ENCODE results near the gene TNIK.
A peak's percentile ranks its signal among the peaks of the same experiment; 100 is the strongest.

The TNIK gene

GRCh38 chr3:171446801-171447578 is 13.2 kb downstream of the TNIK start:
- DNase-seq (ENCODE audit: low read depth): no peak
- TF ChIP-seq CTCF (conservative IDR thresholded peaks at IDR 0.05; ENCODE audit: low read depth, low read length): no peak
- no peak overlapping the region for H3K4me3 ChIP-seq (ENCODE audit: low read depth, low read length)

GRCh38 chr3:171446301-171446700 is 13.9 kb downstream of the TNIK start:
- H3K4me3 ChIP-seq (ENCODE audit: low read depth, low read length): no peak overlapping the region
- DNase-seq (ENCODE audit: low read depth): no peak
- no peak for TF ChIP-seq CTCF (conservative IDR thresholded peaks at IDR 0.05; ENCODE audit: low read depth, low read length)

- TF ChIP-seq CTCF (conservative IDR thresholded peaks at IDR 0.05; ENCODE audit: low read depth, low read length): no peak
- no peak for DNase-seq (ENCODE audit: low read depth)
- no peak overlapping the region for H3K4me3 ChIP-seq (ENCODE audit: low read depth, low read length)
Measured at GRCh38 chr3:171445620-171446204, 14.5 kb downstream of the TNIK start.

- no peak overlapping the region for H3K4me3 ChIP-seq (ENCODE audit: low read depth, low read length)
- no peak for TF ChIP-seq CTCF (conservative IDR thresholded peaks at IDR 0.05; ENCODE audit: low read depth, low read length)
- no peak for DNase-seq (ENCODE audit: low read depth)
Measured at GRCh38 chr3:171444001-171444690, 16.1 kb downstream of the TNIK start.

- no peak for TF ChIP-seq CTCF (conservative IDR thresholded peaks at IDR 0.05; ENCODE audit: low read depth, low read length)
- DNase-seq (ENCODE audit: low read depth): peak; percentile 43
- H3K4me3 ChIP-seq (ENCODE audit: low read depth, low read length): no peak overlapping the region
Measured at GRCh38 chr3:171443211-171443957, 16.8 kb downstream of the TNIK start.

GRCh38 chr3:171442184-171442583 is 18.0 kb downstream of the TNIK start:
- TF ChIP-seq CTCF (conservative IDR thresholded peaks at IDR 0.05; ENCODE audit: low read depth, low read length): no peak
- H3K4me3 ChIP-seq (ENCODE audit: low read depth, low read length): no peak overlapping the region
- DNase-seq (ENCODE audit: low read depth): peak; percentile 45

All from choroid plexus epithelial cell (primary cell).